ENCODE results near the gene KRTCAP2.
"Not testable (repeated sequence)": the region's sequence is repeated elsewhere in the genome, so short reads cannot be mapped to it uniquely, and the experiment has no call there.

KRTCAP2 gene

GRCh38 chr1:155172732-155173477 lies at the start of gene KRTCAP2:
Gene KRTCAP2 (minus strand): TSS chr1:155173304. CDS start chr1:155173224, 80 bp downstream.
- peak; percentile 92 for DNase-seq

- not testable (repeated sequence) for DNase-seq
These were observed 47.3 kb upstream of the KRTCAP2 start for GRCh38 chr1:155220211-155220965.

- DNase-seq = no peak
These were observed 46.5 kb upstream of the KRTCAP2 start for GRCh38 chr1:155219592-155220031.

- no peak for DNase-seq
These were observed 45.9 kb upstream of the KRTCAP2 start for GRCh38 chr1:155218854-155219591.

- not testable (repeated sequence) for DNase-seq
These were observed 41.6 kb upstream of the KRTCAP2 start for GRCh38 chr1:155214702-155215101.

- not testable (repeated sequence) for DNase-seq
These were observed 38.9 kb upstream of the KRTCAP2 start for GRCh38 chr1:155212051-155212440.

- not testable (repeated sequence) for DNase-seq
These were observed 38.4 kb upstream of the KRTCAP2 start for GRCh38 chr1:155211381-155212050.

- DNase-seq = no peak
These were observed 37.4 kb upstream of the KRTCAP2 start for GRCh38 chr1:155210314-155211104.

GRCh38 chr1:155209312-155209721 lies 36.2 kb upstream of the KRTCAP2 start:
- DNase-seq = no peak

- peak; percentile 88 for DNase-seq
These were observed 35.6 kb upstream of the KRTCAP2 start, which contains the start of gene MTX1 for GRCh38 chr1:155208541-155209311. Gene MTX1 (plus strand): TSS chr1:155208695. CDS start chr1:155208805, 110 bp downstream.

GRCh38 chr1:155207806-155208540 lies 34.9 kb upstream of the KRTCAP2 start, which contains the start of gene THBS3:
Gene THBS3 (minus strand): TSS chr1:155207897. CDS start chr1:155207876, 21 bp downstream.
- no peak for DNase-seq

GRCh38 chr1:155206891-155207805 lies 34.0 kb upstream of the KRTCAP2 start:
- peak; percentile 91 for DNase-seq

- DNase-seq = no peak
These were observed 33.0 kb upstream of the KRTCAP2 start for GRCh38 chr1:155205969-155206593.

GRCh38 chr1:155205035-155205434 lies 31.9 kb upstream of the KRTCAP2 start:
- DNase-seq = no peak

- no peak for DNase-seq
These were observed 29.8 kb upstream of the KRTCAP2 start for GRCh38 chr1:155202731-155203515.

GRCh38 chr1:155202198-155202597 lies 29.1 kb upstream of the KRTCAP2 start:
- DNase-seq = no peak

GRCh38 chr1:155200920-155201319 lies 27.8 kb upstream of the KRTCAP2 start:
- no peak for DNase-seq

GRCh38 chr1:155199792-155200191 lies 26.7 kb upstream of the KRTCAP2 start:
- DNase-seq = no peak

Data from stimulated activated CD4-positive, alpha-beta T cell treated with anti-CD3 and anti-CD28 coated beads, Interleukin-12 subunit alpha, Interleukin-12 subunit beta, amount 100 ng/mL, for 4 hours (primary cell).